Adipose tissue (tissue), 3 donors: Measurements from ENCODE around the gene DHRS7B. TPM values are rescaled to one million over a fixed set of nuclear protein-coding genes. Genes with fewer than 3 reads are reported as not detected.

Source experiments
- polyA plus RNA-seq, 3 donors: library from polyadenylated mRNA; stranded (reverse); fragments of 200-250 nt; gene quantifications; one replicate each; pipeline ENCODE4 v1.2.3, GENCODE V29; 2013
- donor health status: healthy with polysubstance abuse.
- donor health status: Bipolar disorder and iron deficiency.
- donor health status: healthy.

DHRS7B gene
- polyA plus RNA-seq, 3 donors, result 19.7 to 44.8 (median 25.2) TPM

Other genes starting within 250 kb of the DHRS7B start
- 10 to 100 TPM; 37.8 to 47.9 (median 43.5) TPM for gene USP22, start 84.0 kb upstream of the DHRS7B start, polyA plus RNA-seq
- 10 to 100 TPM; 17.7 to 39.3 (median 23.8) TPM for gene TMEM11, start 87.2 kb downstream of the DHRS7B start, polyA plus RNA-seq
- gene NATD1, start 126.4 kb downstream of the DHRS7B start, polyA plus RNA-seq, result 10 to 100 TPM in 1 of 3 donors, 1 to 10 TPM in 2; 5.2 to 12.8 (median 7.3) TPM
- 100 to 1,000 TPM in 1 of 3 donors, 10 to 100 TPM in 2; 16.2 to 102 (median 32.1) TPM for gene MAP2K3, start 157.7 kb downstream of the DHRS7B start, polyA plus RNA-seq
- 1 to 10 TPM in 1 of 3 donors, under 1 TPM in 2; 0.12 to 2.1 (median 0.51) TPM for gene KCNJ12, start 249.4 kb downstream of the DHRS7B start, polyA plus RNA-seq